Measurements from ENCODE around the gene CSTF1.

The CSTF1 gene

DNA sequence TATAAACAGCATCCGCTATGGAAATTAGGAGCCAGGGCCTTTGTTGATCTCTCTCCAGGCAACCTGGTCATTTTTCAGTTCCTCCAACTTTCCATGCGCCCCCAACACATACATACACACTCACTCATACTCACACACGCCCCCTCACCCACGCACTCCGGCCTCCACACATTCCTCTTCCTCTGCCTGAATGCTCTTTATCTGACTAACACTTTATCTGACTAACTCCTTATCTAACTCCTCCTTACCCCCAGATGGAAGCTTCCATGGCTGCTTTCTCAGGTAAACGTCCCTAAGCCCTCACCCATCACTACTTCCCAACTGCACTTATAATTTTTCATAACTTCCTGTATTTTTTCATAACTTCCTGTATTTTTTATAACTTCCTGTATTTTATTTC, 37.1 kb downstream of the CSTF1 start:
- DNase-seq (ENCODE audit: low read depth in 2 of 2) = peak in 1 of 2 donors; percentile 24

GRCh38 chr20:56429941-56430340, 37.5 kb downstream of the CSTF1 start:
- DNase-seq (ENCODE audit: low read depth in 2 of 2) = no peak

DNA sequence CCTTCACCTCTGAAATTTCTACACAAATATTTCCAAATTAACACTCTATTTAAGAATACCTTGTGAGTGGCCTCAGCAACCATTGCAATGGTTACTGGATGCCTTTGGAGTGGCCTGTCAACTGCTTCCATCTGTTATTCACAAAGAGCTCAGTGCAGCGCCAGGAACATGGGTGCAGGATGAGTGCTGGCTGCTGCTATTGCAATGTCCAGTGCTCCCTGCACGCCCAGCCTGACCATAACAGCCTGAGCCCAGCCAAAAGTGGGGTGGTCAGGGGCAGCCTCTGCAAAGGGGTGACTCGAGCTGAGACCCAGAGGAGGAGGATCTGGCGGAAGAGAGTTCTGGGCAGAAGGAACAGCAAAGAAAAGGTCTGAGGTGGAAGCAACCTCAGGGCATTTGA, 38.0 kb downstream of the CSTF1 start:
- no peak for DNase-seq (ENCODE audit: low read depth in 2 of 2)

GRCh38 chr20:56430957-56431356, 38.5 kb downstream of the CSTF1 start:
- DNase-seq (ENCODE audit: low read depth in 2 of 2) = no peak

DNA sequence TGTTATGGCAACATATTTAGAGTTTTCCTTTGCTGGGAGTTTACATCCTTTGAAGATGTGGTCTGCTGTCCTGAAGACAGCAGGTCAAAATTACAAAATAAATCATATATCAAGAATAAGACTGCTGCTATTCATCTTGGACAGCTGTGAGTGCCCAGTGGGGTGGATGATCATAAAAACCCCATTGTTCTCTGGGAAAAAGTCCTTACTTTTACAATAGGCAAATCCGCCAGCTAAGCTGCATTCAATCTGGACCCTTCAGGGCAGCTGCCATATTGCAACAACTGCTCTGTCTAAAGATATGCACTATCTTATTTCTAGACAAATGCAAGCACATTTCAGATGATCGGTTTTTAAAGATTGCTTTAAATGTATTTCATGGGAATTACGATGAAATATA, 39.0 kb downstream of the CSTF1 start:
- DNase-seq (ENCODE audit: low read depth in 2 of 2) = no peak

DNA sequence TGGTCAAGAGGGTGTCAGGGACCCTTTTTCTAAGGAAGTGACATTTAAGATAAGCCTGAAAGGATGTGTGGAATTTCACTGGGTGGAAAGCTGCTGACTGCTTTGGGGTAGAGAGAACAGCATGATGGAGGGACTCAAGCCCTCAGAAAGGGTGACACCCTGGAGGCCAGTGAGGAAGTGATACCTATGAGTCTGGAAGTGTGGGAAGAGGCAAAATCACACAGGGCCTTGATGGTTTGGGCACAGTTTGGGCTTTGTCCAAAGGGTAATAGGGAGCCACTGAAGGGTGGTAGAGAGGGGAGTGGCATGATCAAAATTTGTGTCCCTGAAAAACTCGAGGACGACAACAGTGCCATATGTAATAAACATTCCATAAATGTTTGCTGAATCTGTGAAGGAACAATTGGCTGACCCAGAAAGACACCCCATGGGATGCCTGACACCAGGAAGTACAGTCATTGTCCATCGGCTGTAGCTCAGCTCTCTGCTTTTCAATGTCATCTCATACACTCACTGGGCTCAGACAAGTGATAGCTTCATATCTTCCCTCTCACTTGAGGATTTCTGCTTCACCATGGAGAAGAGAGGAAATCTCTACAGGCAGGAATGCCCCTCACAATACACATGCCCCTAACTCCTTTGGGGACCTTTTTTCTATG, 40.9 kb downstream of the CSTF1 start:
- DNase-seq (ENCODE audit: low read depth in 2 of 2) = no peak

DNA sequence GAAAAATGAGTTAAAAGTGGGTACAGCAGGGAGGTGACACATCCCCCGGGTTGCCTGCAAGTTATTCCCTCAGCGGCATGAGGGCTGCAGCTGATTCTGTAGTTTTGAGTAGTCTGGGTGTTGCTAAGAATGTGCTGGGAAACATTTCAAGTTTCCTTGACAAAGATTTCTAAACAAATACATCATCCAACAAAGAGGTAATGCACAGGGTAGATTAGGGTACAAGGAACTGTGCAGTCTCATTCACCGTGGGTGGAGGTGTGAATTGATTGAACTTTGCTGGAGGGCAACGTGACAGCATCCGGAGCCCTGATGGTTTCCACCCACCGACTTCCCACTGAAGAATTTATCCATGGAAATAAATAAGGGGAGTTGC, 41.4 kb downstream of the CSTF1 start:
- no peak for DNase-seq (ENCODE audit: low read depth in 2 of 2)

GRCh38 chr20:56437196-56437960, 44.9 kb downstream of the CSTF1 start:
- no peak for DNase-seq (ENCODE audit: low read depth in 2 of 2)

DNA sequence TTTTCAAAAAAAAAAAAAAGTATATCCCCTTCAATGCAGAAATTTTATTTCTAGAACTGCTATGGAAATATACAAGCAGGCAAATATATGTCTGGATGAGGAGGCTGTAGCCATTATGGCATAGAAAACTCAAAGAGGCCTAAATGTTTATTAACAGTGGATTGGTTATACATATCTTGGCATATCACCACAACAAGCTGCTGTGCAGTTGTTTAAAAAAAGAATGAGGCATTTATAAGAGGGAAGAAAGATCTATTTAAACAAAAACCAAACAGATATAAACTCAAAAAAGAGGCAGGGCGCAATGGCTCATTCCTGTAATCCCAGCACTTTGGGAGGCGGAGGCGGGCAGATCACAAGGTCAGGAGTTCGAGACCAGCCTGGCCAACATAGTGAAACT, 45.8 kb downstream of the CSTF1 start:
- no peak for DNase-seq (ENCODE audit: low read depth in 2 of 2)

- DNase-seq (ENCODE audit: low read depth in 2 of 2) = no peak
These were observed 47.4 kb downstream of the CSTF1 start for GRCh38 chr20:56439771-56440291.

DNA sequence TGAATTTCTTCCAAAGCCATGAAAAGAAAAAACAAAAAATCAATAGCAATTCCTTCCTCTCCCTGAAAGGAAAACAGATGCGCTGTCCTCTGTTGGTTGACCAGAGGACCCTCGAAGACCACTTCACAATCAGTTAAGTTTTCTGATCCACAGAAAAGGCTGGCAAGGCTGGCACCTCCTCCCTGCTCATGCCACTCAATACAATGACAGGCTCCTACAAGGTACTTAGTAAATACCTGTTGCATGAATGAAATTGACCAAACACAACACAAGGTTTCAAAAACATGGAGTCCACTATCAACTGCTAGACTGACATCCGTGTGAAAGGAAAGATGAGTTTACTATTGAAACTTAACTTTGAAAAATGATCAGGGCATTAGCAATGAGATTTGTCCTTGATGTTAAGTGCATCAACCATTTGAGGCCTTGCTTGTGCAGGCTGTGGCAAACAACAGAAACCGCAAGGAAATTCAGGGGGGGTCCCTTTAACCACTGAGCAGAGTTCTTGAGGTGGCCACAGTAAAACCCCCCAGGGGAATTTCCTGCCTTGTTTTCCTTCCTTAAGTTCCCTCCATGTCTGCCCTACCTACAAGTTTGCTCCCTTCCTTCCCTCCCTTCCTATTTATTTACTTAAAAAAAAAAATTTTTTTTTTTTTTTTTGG, 48.0 kb downstream of the CSTF1 start:
- DNase-seq (ENCODE audit: low read depth in 2 of 2) = peak in 1 of 2 donors; percentile 21

DNA sequence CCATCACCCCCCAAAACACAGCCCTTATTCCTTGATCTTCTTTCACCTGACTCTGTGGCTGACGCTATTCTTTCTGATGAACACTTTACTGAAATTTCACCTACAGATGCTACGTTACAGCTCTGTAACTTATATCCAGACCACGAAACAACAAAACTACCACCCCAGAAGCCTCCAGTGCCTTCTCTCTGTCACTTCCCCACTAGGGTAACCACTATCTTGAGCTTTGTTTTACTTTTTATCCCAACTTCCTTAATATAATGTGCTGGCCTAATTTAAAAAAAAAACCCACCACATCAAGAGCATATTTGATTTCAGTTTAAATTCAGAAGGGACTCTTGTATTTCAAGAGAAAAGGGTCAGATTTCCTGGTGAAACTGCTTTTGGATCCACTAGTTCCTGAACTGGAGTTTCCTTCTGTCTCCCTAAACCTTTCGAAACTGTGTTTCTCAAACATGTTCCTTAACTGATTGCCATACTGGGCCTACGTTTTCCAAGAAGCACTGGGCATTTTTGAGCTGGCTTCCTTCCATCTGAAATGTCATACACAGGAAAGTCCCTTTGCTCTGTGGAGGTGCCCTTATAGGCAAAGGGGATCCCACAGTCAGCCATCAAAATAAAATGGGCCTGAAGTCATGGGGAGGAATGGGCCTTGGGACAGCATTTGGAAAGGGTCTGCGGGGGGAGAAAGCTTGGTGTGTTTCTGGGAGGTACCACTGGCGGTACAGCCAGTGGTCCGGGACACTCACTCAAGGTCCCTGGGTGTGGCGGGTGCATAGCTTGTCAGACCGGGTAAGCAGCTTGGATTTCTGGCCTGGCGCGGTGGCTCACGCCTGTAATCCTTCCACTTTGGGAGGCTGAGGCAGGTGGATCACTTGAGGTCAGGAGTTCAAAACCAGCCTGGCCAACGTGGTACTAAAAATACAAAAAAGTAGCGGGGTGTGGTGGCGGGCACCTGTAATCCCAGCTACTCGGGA, 50.2 kb downstream of the CSTF1 start:
- DNase-seq (ENCODE audit: low read depth in 2 of 2) = no peak

DNA sequence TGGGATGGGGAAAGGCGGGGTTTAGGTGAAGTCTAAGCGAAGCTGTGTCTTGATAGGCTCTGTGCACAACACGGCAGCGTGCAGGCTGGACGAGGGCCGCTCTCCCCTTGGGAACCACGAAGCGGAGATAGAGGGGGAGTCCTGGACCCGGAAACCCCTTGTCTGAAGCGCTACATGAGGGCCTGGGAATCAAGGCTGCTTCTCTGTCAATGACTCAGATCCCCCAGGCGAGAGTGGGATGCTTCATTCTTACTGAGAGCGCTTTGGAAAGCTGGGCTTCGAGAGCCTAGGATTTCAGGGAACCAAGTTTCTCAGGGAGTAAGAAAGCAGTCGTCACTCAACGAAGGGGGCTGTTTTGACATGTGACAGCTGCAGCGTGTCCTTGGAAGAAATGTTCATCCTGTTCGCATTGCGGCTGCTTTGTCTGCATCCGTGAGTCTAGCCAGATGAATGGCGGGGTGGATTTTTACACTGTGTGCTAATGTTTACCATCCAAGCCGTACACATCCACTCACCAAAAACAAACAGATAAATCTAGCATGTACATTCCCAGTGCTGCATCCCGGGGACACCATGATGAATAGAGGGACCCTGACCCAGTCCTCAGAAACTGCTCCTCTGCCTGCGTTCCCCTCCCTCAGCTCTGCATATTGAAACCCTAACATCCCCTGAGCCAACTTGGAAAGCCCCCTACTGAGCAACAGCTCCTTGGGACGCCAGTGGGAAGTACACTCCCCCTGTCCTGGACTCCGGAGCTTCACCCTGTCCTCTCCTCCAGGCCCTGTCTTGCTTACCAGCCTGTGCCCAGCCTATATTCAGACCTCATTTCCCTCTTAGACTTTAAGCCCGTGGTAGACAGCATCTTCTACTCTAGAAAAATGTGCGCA, 51.5 kb downstream of the CSTF1 start:
- no peak for DNase-seq (ENCODE audit: low read depth in 2 of 2)

DNA sequence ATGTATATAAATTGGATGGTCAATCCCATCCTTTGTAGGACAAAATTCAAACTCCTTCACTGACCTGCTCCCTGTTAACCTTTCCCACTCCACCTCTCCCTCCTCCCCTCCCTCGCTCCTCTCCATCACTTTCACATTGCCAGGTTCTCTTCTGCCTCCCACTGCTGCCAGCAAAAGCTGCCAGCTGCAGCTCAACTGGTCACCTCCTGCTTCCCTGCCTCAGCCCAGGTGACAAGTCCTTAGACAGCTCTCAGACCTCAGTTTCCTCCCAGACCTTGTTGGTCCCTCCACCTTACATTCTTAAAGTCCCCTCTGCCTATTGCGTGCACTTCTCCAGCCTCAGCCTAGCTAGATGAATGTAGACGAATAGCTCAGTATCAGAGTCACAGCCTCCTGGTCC, 52.7 kb downstream of the CSTF1 start:
- no peak for DNase-seq (ENCODE audit: low read depth in 2 of 2)

DNA sequence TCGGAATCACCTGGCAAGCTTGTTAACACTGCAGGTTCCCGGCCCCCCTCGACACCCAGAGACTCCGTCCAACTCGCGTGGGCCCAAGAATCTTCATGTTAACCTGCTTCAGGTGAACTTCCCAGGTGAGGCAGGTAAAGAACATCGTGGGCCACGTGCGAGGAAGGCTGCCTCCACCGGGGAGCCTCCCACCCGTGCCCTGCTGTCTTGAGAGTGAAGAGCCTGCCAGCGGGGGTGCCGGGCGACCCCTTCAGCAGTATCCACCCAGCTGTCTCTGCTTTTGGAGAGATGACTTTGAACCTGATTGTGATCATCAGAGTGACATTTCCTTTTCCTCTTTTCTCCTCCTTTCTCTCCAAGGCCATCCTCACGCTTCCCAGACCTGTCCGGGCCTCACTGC, 53.1 kb downstream of the CSTF1 start:
- DNase-seq (ENCODE audit: low read depth in 2 of 2) = no peak

DNA sequence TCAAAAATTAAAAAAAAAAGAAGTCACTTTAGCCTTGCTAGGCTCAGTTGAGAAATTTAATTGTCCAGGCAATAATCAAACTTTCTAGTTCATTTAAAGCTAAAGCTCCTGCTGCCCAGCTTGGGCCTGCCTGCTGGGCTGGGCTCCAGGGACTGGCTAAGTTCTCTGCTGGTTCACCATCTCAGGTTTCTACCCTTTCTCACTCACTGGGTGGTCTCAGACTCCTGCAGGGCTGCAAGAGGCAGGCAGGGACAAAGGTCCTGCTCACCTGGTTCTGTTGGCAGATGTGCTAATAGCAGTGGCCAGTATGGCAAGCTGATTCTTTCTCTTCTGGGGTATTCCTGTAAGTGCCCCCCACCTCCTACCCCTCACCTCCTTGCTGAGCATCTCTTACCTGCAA, 54.8 kb downstream of the CSTF1 start:
- no peak for DNase-seq (ENCODE audit: low read depth in 2 of 2)

DNA sequence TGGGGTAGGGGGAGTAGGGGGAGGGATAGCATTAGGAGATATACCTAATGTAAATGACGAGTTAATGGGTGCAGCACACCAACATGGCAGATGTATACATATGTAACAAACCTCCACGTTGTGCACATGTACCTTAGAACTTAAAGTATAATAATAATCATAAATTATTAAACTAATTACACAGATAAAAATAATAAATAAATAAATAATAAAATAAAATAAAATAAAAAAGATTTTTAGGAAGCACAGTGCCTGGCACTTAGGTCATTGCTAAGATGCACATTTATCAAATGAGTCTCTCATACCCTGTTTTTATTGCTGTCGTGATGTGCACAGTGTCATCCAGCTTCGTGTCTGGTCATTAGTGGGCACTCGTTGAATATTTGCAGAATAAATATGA, 57.0 kb downstream of the CSTF1 start:
- DNase-seq (ENCODE audit: low read depth in 2 of 2) = no peak

DNA sequence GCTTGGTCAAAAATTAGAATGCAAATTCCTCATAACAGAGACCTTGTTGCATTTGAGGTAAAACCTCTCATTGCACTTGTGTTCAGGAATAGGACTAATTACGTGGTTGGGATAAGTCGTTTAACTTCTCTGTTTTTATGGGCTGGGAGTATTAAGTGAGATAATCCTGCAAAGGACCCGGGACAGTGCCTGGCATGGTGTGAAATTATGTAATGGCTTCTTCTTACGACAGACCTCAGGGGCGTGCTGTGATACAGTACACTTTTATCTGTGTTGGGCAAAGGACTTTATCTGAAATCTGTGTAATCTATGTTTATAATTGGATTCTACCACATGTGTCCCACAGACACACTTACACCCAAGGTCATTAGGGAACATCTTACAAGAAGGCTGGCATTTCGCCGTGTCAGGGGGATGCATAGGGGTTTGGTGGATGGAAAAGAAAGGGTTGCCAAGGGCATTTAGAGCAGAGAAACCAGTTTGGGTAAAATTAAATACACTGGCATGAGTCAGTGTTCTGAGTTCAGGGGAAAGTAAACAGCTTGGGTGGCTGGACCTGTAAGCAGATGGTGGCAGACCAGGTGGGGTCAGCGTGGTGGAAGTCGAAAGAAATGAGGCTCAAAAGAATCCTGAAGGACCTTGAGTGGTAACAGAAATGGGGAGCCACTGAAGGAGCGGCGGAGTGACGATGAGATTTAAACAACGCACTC, 58.8 kb downstream of the CSTF1 start:
- DNase-seq (ENCODE audit: low read depth in 2 of 2) = no peak

DNA sequence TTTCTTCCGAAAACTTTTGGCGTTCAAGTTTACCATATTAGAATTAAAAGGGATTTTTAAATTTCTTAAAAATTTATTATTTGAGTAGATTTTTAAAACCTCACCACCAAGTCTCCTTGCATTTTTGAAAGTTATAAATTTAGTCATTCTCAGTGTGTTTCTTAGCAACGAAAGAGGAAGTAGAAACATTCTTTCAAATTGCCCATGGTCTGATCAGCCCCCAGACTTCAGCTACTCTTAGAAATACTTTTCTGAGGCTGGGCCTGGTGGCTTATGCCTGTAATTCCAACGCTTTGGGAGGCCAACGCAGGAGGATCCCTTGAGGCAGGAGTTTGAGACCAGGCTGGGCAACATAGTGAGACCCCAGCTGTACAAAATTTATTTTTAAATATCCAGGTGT, 60.9 kb downstream of the CSTF1 start:
- DNase-seq (ENCODE audit: low read depth in 2 of 2) = no peak

DNA sequence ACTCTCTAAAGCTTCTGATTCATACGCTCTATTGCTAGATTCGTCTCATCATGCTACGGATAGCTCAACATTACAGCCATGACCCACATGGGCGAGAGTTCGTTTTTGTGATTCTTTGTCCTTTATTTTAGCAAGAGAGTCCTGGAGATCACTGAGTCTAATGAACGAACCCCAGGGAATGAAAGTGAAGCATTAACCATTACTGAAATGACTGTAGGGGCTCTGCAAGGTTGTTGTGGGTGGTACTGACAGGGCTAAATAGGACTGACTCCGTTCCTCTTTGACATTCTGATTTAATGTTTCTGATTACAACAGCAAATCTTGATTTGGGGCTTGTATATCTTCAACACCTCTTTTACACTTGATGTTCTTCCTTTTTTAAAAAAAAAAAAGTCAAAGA, 62.3 kb downstream of the CSTF1 start:
- no peak for DNase-seq (ENCODE audit: low read depth in 2 of 2)
